ENCODE measurements around the gene CDC7.

GRCh38 chr1:91505086-91505485 lies 4.4 kb downstream of the CDC7 start:
- no peak for TF ChIP-seq POLR2A (IDR thresholded peaks at IDR 0.05)
- TF ChIP-seq CTCF (IDR thresholded peaks at IDR 0.05 in 4 of 5, conservative IDR thresholded peaks at IDR 0.05 in 1 of 5) = no peak

Data from gastrocnemius medialis (tissue), 4 donors.